Trophoblast cell (in vitro differentiated cells and primary cell): ENCODE measurements around the gene PCSK7.

ENCODE experiments used
- DNase-seq, 2 donors: peaks; one replicate each; pipeline ENCODE4 v3.0.0-alpha.2; 2016
- H2AFZ ChIP-seq: 2 replicates; pipeline ENCODE4 v1.6.1; 2013; ENCODE audit warnings: low read length, moderate library complexity, mild to moderate bottlenecking; ENCODE audit not compliant: insufficient read depth, poor library complexity
- H2AK5ac ChIP-seq: 2 replicates; pipeline ENCODE4 v1.6.1; 2013; ENCODE audit warnings: mild to moderate bottlenecking, low read length
- H2BK120ac ChIP-seq: 2 replicates; pipeline ENCODE4 v1.6.1; 2013; ENCODE audit warnings: low read length, mild to moderate bottlenecking, moderate library complexity; ENCODE audit not compliant: insufficient read depth, poor library complexity
- H2BK12ac ChIP-seq: 2 replicates; pipeline ENCODE4 v1.6.1; 2013; ENCODE audit warnings: mild to moderate bottlenecking, low read length, moderate library complexity
- H2BK5ac ChIP-seq: 2 replicates; pipeline ENCODE4 v1.6.1; 2013; ENCODE audit warnings: low read length, low read depth, moderate library complexity, mild to moderate bottlenecking; ENCODE audit not compliant: poor library complexity
- H3K14ac ChIP-seq: 2 replicates; pipeline ENCODE4 v1.6.1; 2013; ENCODE audit warnings: mild to moderate bottlenecking, low read length
- H3K18ac ChIP-seq: 2 replicates; pipeline ENCODE4 v1.6.1; 2013; ENCODE audit warnings: mild to moderate bottlenecking, low read length
- H3K23ac ChIP-seq: 2 replicates; pipeline ENCODE4 v1.6.1; 2013; ENCODE audit warnings: low read length
- H3K27ac ChIP-seq: 2 replicates; pipeline ENCODE4 v1.5.1; 2013; ENCODE audit warnings: low read depth, mild to moderate bottlenecking, inconsistent platforms, low read length, moderate library complexity
- H3K27me3 ChIP-seq: 2 replicates; pipeline ENCODE4 v1.6.1; 2013; ENCODE audit warnings: inconsistent platforms, mild to moderate bottlenecking, low read length, moderate library complexity; ENCODE audit not compliant: insufficient read depth
- H3K36me3 ChIP-seq, 2 experiments: 1 replicate in 1 of 2; 2 replicates in 1 of 2; pipeline ENCODE4 v1.6.1; 2013; ENCODE audit warnings: low read length in 2 of 2, mild to moderate bottlenecking in 2 of 2, moderate library complexity in 1 of 2; ENCODE audit not compliant: insufficient read depth in 2 of 2, control insufficient read depth in 1 of 2
- H3K4ac ChIP-seq: 2 replicates; pipeline ENCODE4 v1.6.1; 2013; ENCODE audit warnings: low read depth, mild to moderate bottlenecking, low read length, moderate library complexity
- H3K4me1 ChIP-seq, 2 experiments: 1 replicate in 1 of 2; 2 replicates in 1 of 2; pipeline ENCODE4 v1.6.1; 2013; ENCODE audit warnings: low read length in 2 of 2, mild to moderate bottlenecking in 2 of 2, moderate library complexity in 1 of 2; ENCODE audit not compliant: insufficient read depth in 2 of 2, control insufficient read depth in 1 of 2
- H3K4me2 ChIP-seq: 2 replicates; pipeline ENCODE4 v1.6.1; 2013; ENCODE audit warnings: inconsistent platforms, mild to moderate bottlenecking, low read length, moderate library complexity
- H3K4me3 ChIP-seq: 2 replicates; pipeline ENCODE4 v1.5.1; 2013; ENCODE audit warnings: mild to moderate bottlenecking, low read depth, low read length, inconsistent platforms
- H3K79me1 ChIP-seq: one replicate; pipeline ENCODE4 v1.6.1; 2013; ENCODE audit warnings: low read length
- H3K79me2 ChIP-seq: 2 replicates; pipeline ENCODE4 v1.6.1; 2013; ENCODE audit warnings: low read length, mild to moderate bottlenecking; ENCODE audit not compliant: control insufficient read depth, insufficient read depth, poor library complexity
- H3K9ac ChIP-seq: 2 replicates; pipeline ENCODE4 v1.6.1; 2013; ENCODE audit warnings: mild to moderate bottlenecking, low read length
- H3K9me3 ChIP-seq: 2 replicates; pipeline ENCODE4 v1.6.1; 2013; ENCODE audit warnings: low read depth, mild to moderate bottlenecking, control low read depth, inconsistent platforms, low read length; ENCODE audit not compliant: insufficient read depth
- H4K12ac ChIP-seq: 2 replicates; pipeline ENCODE4 v1.6.1; 2013; ENCODE audit warnings: low read depth, mild to moderate bottlenecking, low read length, moderate library complexity
- H4K8ac ChIP-seq: 2 replicates; pipeline ENCODE4 v1.6.1; 2013; ENCODE audit warnings: low read depth, mild to moderate bottlenecking, low read length, moderate library complexity
- H4K91ac ChIP-seq: one replicate; pipeline ENCODE4 v1.6.1; 2013; ENCODE audit warnings: low read depth, mild to moderate bottlenecking, low read length, moderate library complexity
- WGBS: extraction: QIAGEN DNeasy Blood & Tissue Kit; methylation state at CpG from one replicate; pipeline ENCODE4 v1.1.7; 2013; ENCODE audit warnings: missing lambda C conversion rate; ENCODE audit not compliant: insufficient read length, insufficient coverage; ENCODE audit errors: extremely low coverage; 5-methylcytosine and 5-hydroxymethylcytosine counted together

Gene PCSK7

DNA sequence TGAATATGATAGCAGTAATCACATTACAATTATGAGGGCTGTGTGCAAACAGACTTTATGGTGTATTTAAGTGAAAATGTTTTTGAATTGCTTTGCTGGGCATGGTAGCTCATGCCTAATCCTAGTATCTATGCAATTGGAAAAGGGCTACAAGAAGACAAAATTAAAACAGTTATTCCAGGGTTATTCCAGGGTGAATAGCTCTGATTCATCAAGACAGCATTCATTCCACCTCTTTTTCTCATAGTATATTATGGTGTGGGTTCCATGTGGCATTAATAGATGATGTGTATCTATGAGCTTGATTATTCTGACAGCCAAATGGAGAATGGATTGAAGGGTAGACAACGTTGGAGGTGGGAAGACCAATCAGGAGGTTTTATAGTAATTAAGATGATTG is 65.4 kb downstream of the PCSK7 start:
- Histone ChIP-seq H3K4ac (no peak overlapping the region), H3K27ac (no peak overlapping the region), H2AK5ac (no peak overlapping the region), H3K79me2 (no peaks in the 10 kb centered on the region), H4K12ac (no peak overlapping the region), H3K9ac (no peak overlapping the region), H3K36me3 (peaks cover 32 to 41% of the 10 kb centered on the region in 2 experiments), H3K9me3 (no peaks in the 10 kb centered on the region), H4K91ac (no peak overlapping the region), H2AFZ (no peak overlapping the region), H2BK5ac (no peak overlapping the region), H3K4me1 (peaks cover 0 to 7% of the 10 kb centered on the region in 2 experiments), H2BK12ac (no peak overlapping the region), H4K8ac (no peak overlapping the region), H3K27me3 (no peaks in the 10 kb centered on the region), H3K4me3 (no peak overlapping the region), H3K23ac (no peak overlapping the region), H3K4me2 (no peak overlapping the region), H3K18ac (no peak overlapping the region), H3K79me1 (no peaks in the 10 kb centered on the region), H3K14ac (no peak overlapping the region), H2BK120ac (no peak overlapping the region)
- no peak for DNase-seq
- no CpG with 5 or more reads among the region's 1 CpG for WGBS

DNA sequence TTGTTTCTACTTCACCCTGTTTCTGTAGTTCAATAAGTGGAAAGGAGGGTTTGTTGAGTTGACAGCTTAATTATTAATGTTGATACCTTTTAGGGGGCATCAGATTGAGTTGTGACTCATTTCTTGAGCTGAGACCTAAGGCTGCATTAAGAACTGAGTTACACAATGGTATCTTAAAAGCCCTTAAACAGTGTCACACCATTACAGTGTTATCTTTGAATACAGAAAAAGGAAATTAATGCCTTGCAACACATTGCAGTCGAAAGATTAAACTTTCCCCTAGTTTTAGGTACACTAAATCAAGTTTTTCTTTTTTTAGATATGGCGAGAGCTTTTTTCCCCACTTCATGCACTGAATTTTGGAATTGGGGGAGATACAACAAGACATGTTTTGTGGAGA is 71.0 kb downstream of the PCSK7 start:
- Histone ChIP-seq H2BK5ac (no peak overlapping the region), H3K18ac (no peak overlapping the region), H3K4ac (no peak overlapping the region), H3K4me1 (no peaks in the 10 kb centered on the region), H3K4me2 (no peak overlapping the region), H2BK120ac (no peak overlapping the region), H3K9ac (no peak overlapping the region), H3K14ac (no peak overlapping the region), H3K27ac (no peak overlapping the region), H3K79me2 (no peaks in the 10 kb centered on the region), H3K23ac (no peak overlapping the region), H4K8ac (no peak overlapping the region), H3K79me1 (no peaks in the 10 kb centered on the region), H4K91ac (no peak overlapping the region), H2AK5ac (no peak overlapping the region), H2AFZ (no peak overlapping the region), H3K36me3 (peaks cover 36 to 41% of the 10 kb centered on the region in 2 experiments), H2BK12ac (no peak overlapping the region), H3K9me3 (no peaks in the 10 kb centered on the region), H4K12ac (no peak overlapping the region), H3K4me3 (no peak overlapping the region), H3K27me3 (no peaks in the 10 kb centered on the region)
- no peak for DNase-seq
- WGBS, result no CpG with 5 or more reads among the region's 2 CpGs

DNA sequence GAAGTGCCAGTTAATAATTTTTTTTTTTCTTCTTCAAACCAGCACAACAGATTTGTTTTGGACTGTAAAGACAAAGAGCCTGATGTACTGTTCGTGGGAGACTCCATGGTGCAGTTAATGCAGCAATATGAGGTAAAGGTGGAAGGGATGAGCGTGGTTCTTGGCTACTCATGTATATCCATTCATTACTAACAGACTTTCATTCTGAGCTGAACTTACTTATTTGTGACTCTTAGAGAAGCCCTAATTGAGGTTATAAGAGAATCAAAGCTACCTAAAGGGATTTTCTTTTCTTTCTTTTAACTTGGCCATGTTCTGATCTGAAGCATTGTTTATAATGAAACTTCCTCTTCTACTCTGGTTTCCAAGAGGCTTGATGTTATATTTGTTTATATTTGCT is 72.0 kb downstream of the PCSK7 start:
- Histone ChIP-seq H3K18ac (no peak overlapping the region), H2BK120ac (no peak overlapping the region), H2BK5ac (no peak overlapping the region), H2AFZ (no peak overlapping the region), H3K4me1 (no peaks in the 10 kb centered on the region), H3K27ac (no peak overlapping the region), H3K14ac (no peak overlapping the region), H2AK5ac (no peak overlapping the region), H3K4me3 (no peak overlapping the region), H3K23ac (no peak overlapping the region), H3K4me2 (no peak overlapping the region), H3K79me2 (no peaks in the 10 kb centered on the region), H3K79me1 (no peaks in the 10 kb centered on the region), H4K8ac (no peak overlapping the region), H3K27me3 (no peaks in the 10 kb centered on the region), H3K9me3 (no peaks in the 10 kb centered on the region), H4K91ac (no peak overlapping the region), H3K36me3 (peaks cover 34 to 40% of the 10 kb centered on the region in 2 experiments), H2BK12ac (no peak overlapping the region), H4K12ac (no peak overlapping the region), H3K9ac (no peak overlapping the region), H3K4ac (no peak overlapping the region)
- WGBS, result no CpG with 5 or more reads among the region's 2 CpGs
- DNase-seq, result no peak

DNA sequence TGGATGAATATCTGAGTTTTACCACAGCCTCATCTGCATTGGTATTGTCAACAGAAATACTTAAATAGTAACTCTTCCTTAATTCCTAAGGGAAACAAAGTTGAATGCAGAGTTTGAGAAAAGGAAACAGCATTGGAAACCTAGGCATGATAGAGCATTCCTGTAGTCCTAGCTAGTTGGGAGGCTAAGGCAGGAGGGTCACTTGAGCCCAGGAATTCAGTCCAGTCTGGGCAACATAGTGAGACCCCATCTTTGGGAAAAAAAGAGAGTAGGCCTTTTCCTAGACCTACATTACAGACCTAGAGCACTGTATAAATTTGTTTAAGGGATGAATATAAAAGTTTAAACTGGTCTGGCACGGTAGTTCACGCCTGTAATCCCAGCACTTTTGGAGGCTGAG is 74.4 kb downstream of the PCSK7 start:
- H4K8ac ChIP-seq, result no peak overlapping the region
- no peak overlapping the region for H4K91ac ChIP-seq
- no peak overlapping the region for H3K27ac ChIP-seq
- no peak overlapping the region for H2AK5ac ChIP-seq
- no peaks in the 10 kb centered on the region for H3K4me1 ChIP-seq
- DNase-seq, result no peak
- H2BK12ac ChIP-seq, result no peak overlapping the region
- no peaks in the 10 kb centered on the region for H3K79me1 ChIP-seq
- H2BK5ac ChIP-seq, result no peak overlapping the region
- H3K18ac ChIP-seq, result no peak overlapping the region
- no peak overlapping the region for H3K9ac ChIP-seq
- no peak overlapping the region for H2AFZ ChIP-seq
- no peak overlapping the region for H3K4ac ChIP-seq
- no peak overlapping the region for H3K23ac ChIP-seq
- H3K9me3 ChIP-seq, result no peaks in the 10 kb centered on the region
- H3K4me3 ChIP-seq, result no peak overlapping the region
- WGBS, result no CpG with 5 or more reads among the region's 2 CpGs
- peaks cover 33 to 34% of the 10 kb centered on the region in 2 experiments for H3K36me3 ChIP-seq
- no peak overlapping the region for H2BK120ac ChIP-seq
- no peak overlapping the region for H3K4me2 ChIP-seq
- no peaks in the 10 kb centered on the region for H3K79me2 ChIP-seq
- H4K12ac ChIP-seq, result no peak overlapping the region
- H3K27me3 ChIP-seq, result no peaks in the 10 kb centered on the region
- H3K14ac ChIP-seq, result no peak overlapping the region
